AG04450 (cell line): Measurements from ENCODE around the gene HOXB1. TPM values are rescaled to one million over a fixed set of nuclear protein-coding genes. Genes with fewer than 3 reads are reported as not detected.

ENCODE experiments used
- CTCF ChIA-PET: fragments of 300-600, 350-600 bp; formaldehyde crosslinking; extraction: SDS; loops from one replicate; lab custom pipeline; 2022; ENCODE audit warnings: antibody characterized with exemption, inconsistent platforms; lab: Charles Lee
- POLR2A ChIA-PET: fragments of 350-600 bp; formaldehyde crosslinking; extraction: SDS; loops from one replicate; lab custom pipeline; 2021; ENCODE audit warnings: antibody characterized with exemption, inconsistent platforms; lab: Yijun Ruan, JAX
- DNase-seq: peaks from one replicate; pipeline ENCODE4 v3.0.0-alpha.2; 2011; ENCODE audit warnings: low read depth, low spot score
- H3K27ac ChIP-seq: one replicate; pipeline ENCODE4 v1.5.1; 2012; ENCODE audit warnings: low read depth, low read length, control low read depth
- H3K27me3 ChIP-seq: one replicate; pipeline ENCODE4 v1.6.0; 2012; ENCODE audit warnings: low read length; ENCODE audit not compliant: control insufficient read depth, insufficient read depth
- H3K4me3 ChIP-seq: 2 replicates; pipeline ENCODE4 v1.5.1; 2011; ENCODE audit warnings: mild to moderate bottlenecking, low read depth, low read length, control low read depth
- H3K9me3 ChIP-seq: 2 replicates; pipeline ENCODE4 v1.5.1; 2012; ENCODE audit warnings: low read length; ENCODE audit not compliant: control insufficient read depth, insufficient read depth
- polyA plus RNA-seq: library from polyadenylated mRNA; depleted of rRNA; stranded (reverse); fragments of >200 nt; gene quantifications from 2 replicates; pipeline ENCODE4 v1.2.3, GENCODE V29; 2011
- TF ChIP-seq, protein P1 (sequence below): IDR thresholded peaks from 2 replicates; pipeline ENCODE4 v1.5.1; 2011; ENCODE audit warnings: low read depth, low read length, control low read depth, inconsistent platforms

The HOXB1 gene
- polyA plus RNA-seq, 1 experiment = not detected

- no peaks in the 10 kb centered on the region for H3K27me3 ChIP-seq
- peak overlapping the region; percentile 96 for H3K27ac ChIP-seq
- ChIA-PET POLR2A (interaction anchor here (0.7 to 3.8 kb wide), 5 partner anchors 9 to 38 kb away, joined by 3 to 12 read pairs (median 3); no protein-coding TSS in a partner anchor), CTCF (interaction anchor here (0.6 to 1.7 kb wide), 3 partner anchors 43 to 242 kb away, joined by 3 to 9 read pairs (median 5); partner anchors contain the start of gene HOXB5)
- TF ChIP-seq, protein P1, sequence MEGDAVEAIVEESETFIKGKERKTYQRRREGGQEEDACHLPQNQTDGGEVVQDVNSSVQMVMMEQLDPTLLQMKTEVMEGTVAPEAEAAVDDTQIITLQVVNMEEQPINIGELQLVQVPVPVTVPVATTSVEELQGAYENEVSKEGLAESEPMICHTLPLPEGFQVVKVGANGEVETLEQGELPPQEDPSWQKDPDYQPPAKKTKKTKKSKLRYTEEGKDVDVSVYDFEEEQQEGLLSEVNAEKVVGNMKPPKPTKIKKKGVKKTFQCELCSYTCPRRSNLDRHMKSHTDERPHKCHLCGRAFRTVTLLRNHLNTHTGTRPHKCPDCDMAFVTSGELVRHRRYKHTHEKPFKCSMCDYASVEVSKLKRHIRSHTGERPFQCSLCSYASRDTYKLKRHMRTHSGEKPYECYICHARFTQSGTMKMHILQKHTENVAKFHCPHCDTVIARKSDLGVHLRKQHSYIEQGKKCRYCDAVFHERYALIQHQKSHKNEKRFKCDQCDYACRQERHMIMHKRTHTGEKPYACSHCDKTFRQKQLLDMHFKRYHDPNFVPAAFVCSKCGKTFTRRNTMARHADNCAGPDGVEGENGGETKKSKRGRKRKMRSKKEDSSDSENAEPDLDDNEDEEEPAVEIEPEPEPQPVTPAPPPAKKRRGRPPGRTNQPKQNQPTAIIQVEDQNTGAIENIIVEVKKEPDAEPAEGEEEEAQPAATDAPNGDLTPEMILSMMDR = peak; percentile 49; the same call in 1 of the 2 replicates
- no peaks in the 10 kb centered on the region; the same call in 1 of the 2 replicates for H3K9me3 ChIP-seq
- no peak for DNase-seq
- H3K4me3 ChIP-seq = peak overlapping the region; percentile 48
Observed at GRCh38 chr17:48549914-48550501, 19.2 kb upstream of the HOXB1 start.

- ChIA-PET CTCF (interaction anchor here (1.0 to 1.7 kb wide), 4 partner anchors 38 to 213 kb away, joined by 4 to 9 read pairs (median 5); partner anchors contain the start of gene HOXB5), POLR2A (interaction anchor here (1.0 to 3.8 kb wide), 5 partner anchors 8 to 49 kb away, joined by 3 to 12 read pairs (median 4); no protein-coding TSS in a partner anchor)
- peak overlapping the region; percentile 96 for H3K27ac ChIP-seq
- DNase-seq = no peak
- no peak overlapping the region for H3K4me3 ChIP-seq
- H3K27me3 ChIP-seq = no peaks in the 10 kb centered on the region
- no peaks in the 10 kb centered on the region; the same call in 1 of the 2 replicates for H3K9me3 ChIP-seq
- TF ChIP-seq, protein P1 = no peak
Observed at GRCh38 chr17:48549281-48549630, 18.4 kb upstream of the HOXB1 start.

- ChIA-PET POLR2A (interaction anchor here (1.0 to 3.8 kb wide), 6 partner anchors 8 to 50 kb away, joined by 3 to 12 read pairs (median 4); no protein-coding TSS in a partner anchor), CTCF (interaction anchor here (1.0 to 1.7 kb wide), 4 partner anchors 39 to 213 kb away, joined by 4 to 9 read pairs (median 5); partner anchors contain the start of gene HOXB5)
- Histone ChIP-seq H3K27ac (peak overlapping the region; percentile 69), H3K27me3 (no peaks in the 10 kb centered on the region), H3K4me3 (no peak overlapping the region), H3K9me3 (no peaks in the 10 kb centered on the region; the same call in 1 of the 2 replicates)
- DNase-seq = no peak
- TF ChIP-seq, protein P1 = no peak
Observed at GRCh38 chr17:48548523-48549280, 17.9 kb upstream of the HOXB1 start.

DNA sequence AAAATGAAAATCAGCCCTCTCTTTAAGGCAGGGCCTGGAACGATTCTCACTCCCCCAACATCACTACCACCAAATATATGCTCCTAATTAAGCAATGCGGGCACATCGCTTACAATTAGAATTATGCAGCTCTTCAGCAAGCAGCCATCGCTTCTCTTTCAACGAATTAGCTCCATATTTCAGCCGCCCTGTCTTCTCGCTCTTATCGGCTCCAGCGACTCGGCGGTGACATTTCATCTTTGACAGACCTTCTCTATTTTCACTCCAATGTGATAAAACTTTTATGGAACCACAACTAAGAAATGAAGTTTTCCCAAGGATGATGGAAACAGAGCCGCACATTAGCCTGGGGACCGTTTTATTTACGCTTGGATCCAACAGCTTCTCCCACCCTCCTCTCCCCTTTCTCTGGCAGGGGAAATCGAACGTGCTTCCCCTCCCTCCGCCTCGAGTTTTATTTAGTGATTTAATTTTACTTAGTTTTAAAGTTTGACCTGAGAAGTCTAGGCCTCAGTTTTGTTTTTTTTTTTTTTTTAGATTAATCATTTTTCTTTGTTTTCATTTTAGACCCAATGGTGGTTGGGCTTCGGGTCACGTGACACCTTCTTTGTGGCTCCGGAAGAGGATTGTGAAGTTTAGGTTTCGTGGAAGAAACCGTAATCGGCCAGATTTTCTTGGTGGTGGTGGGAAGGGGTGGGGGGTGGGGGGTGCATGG lies 17.2 kb upstream of the HOXB1 start:
- DNase-seq = no peak
- Histone ChIP-seq H3K27ac (peak overlapping the region; percentile 84), H3K4me3 (peak overlapping the region; percentile 47), H3K9me3 (no peaks in the 10 kb centered on the region; the same call in 1 of the 2 replicates), H3K27me3 (no peaks in the 10 kb centered on the region)
- ChIA-PET CTCF (interaction anchor here (1.2 to 1.6 kb wide), 4 partner anchors 55 to 212 kb away, joined by 4 to 5 read pairs (median 5); no protein-coding TSS in a partner anchor), POLR2A (interaction anchor here (0.9 to 1.8 kb wide), 11 partner anchors 9 to 62 kb away, joined by 3 to 8 read pairs (median 3); no protein-coding TSS in a partner anchor)
- TF ChIP-seq, protein P1 = no peak
